Fibroblast of skin of back (primary cell): Measurements from ENCODE around the gene USP25.
A peak's percentile ranks its signal among the peaks of the same experiment; 100 is the strongest.
"Not testable (repeated sequence)": the region's sequence is repeated elsewhere in the genome, so short reads cannot be mapped to it uniquely, and the experiment has no call there.

Experiments used
- DNase-seq: peaks from one replicate; pipeline ENCODE4 v3.0.0-alpha.2; 2013

Gene USP25

GRCh38 chr21:15732996-15733329, 3.2 kb downstream of the USP25 start:
- DNase-seq: no peak

- no peak for DNase-seq
Observed at GRCh38 chr21:15735409-15735808, 5.6 kb downstream of the USP25 start.

- DNase-seq: not testable (repeated sequence)
Observed at GRCh38 chr21:15735931-15736330, 6.1 kb downstream of the USP25 start.

GRCh38 chr21:15738779-15739178, 9.0 kb downstream of the USP25 start:
- DNase-seq: not testable (repeated sequence)

GRCh38 chr21:15740383-15740782, 10.6 kb downstream of the USP25 start:
- no peak for DNase-seq

GRCh38 chr21:15741510-15741909, 11.7 kb downstream of the USP25 start:
- DNase-seq: no peak

- no peak for DNase-seq
Observed at GRCh38 chr21:15742052-15742670, 12.4 kb downstream of the USP25 start.

GRCh38 chr21:15742694-15743093, 12.9 kb downstream of the USP25 start:
- no peak for DNase-seq

GRCh38 chr21:15743593-15743992, 13.8 kb downstream of the USP25 start:
- DNase-seq: no peak

GRCh38 chr21:15744926-15745325, 15.1 kb downstream of the USP25 start:
- DNase-seq: no peak

GRCh38 chr21:15748586-15748985, 18.8 kb downstream of the USP25 start:
- no peak for DNase-seq

GRCh38 chr21:15749082-15749860, 19.5 kb downstream of the USP25 start:
- no peak for DNase-seq

GRCh38 chr21:15749861-15750159, 20.0 kb downstream of the USP25 start:
- no peak for DNase-seq

- DNase-seq: no peak
Observed at GRCh38 chr21:15751037-15751436, 21.3 kb downstream of the USP25 start.

GRCh38 chr21:15751546-15751945, 21.8 kb downstream of the USP25 start:
- DNase-seq: no peak

GRCh38 chr21:15752763-15753407, 23.1 kb downstream of the USP25 start:
- no peak for DNase-seq

- no peak for DNase-seq
Observed at GRCh38 chr21:15753741-15754140, 24.0 kb downstream of the USP25 start.

- DNase-seq: peak; percentile 67
Observed at GRCh38 chr21:15754640-15755039, 24.9 kb downstream of the USP25 start.

- no peak for DNase-seq
Observed at GRCh38 chr21:15755125-15755524, 25.3 kb downstream of the USP25 start.

- no peak for DNase-seq
Observed at GRCh38 chr21:15759469-15759868, 29.7 kb downstream of the USP25 start.

- DNase-seq: no peak
Observed at GRCh38 chr21:15761507-15762100, 31.8 kb downstream of the USP25 start.

GRCh38 chr21:15763359-15763758, 33.6 kb downstream of the USP25 start:
- DNase-seq: no peak

GRCh38 chr21:15764878-15765277, 35.1 kb downstream of the USP25 start:
- no peak for DNase-seq
